Spinal cord (tissue), 10 donors: Measurements from ENCODE around the gene MYO1B. TPM values are rescaled to one million over a fixed set of nuclear protein-coding genes. Genes with fewer than 3 reads are reported as not detected.

ENCODE experiments used
- DNase-seq, 6 donors: peaks; one replicate each; pipeline versions ENCODE4 v3.0.0 to v3.0.0-alpha.2; 2013 to 2015; ENCODE audit warnings: low spot score in 6 of 6, low read depth in 4 of 6
- H3K27ac ChIP-seq: one replicate; pipeline ENCODE4 v1.5.1; 2013; ENCODE audit warnings: low read depth, low read length, control low read depth
- H3K27me3 ChIP-seq: one replicate; pipeline ENCODE4 v1.6.1; 2013; ENCODE audit warnings: low read length; ENCODE audit not compliant: control insufficient read depth, insufficient read depth
- H3K36me3 ChIP-seq: one replicate; pipeline ENCODE4 v1.6.1; 2013; ENCODE audit warnings: low read length; ENCODE audit not compliant: control insufficient read depth, insufficient read depth
- H3K4me1 ChIP-seq: one replicate; pipeline ENCODE4 v1.6.1; 2013; ENCODE audit warnings: low read length; ENCODE audit not compliant: control insufficient read depth, insufficient read depth
- H3K4me3 ChIP-seq: one replicate; pipeline ENCODE4 v1.5.1; 2013; ENCODE audit warnings: low read depth, low read length, control low read depth
- H3K9me3 ChIP-seq: one replicate; pipeline ENCODE4 v1.6.1; 2013; ENCODE audit warnings: low read length; ENCODE audit not compliant: control insufficient read depth, insufficient read depth
- WGBS: methylation state at CpG from one replicate; pipeline ENCODE4 v1.1.5; 2013; ENCODE audit warnings: missing lambda C conversion rate; ENCODE audit not compliant: insufficient coverage; 5-methylcytosine and 5-hydroxymethylcytosine counted together
- polyA plus RNA-seq, 2 donors: library from polyadenylated mRNA; unstranded; fragments of 120-200 nt; gene quantifications; one replicate each; pipeline ENCODE4 v1.2.1, GENCODE V29; 2013; ENCODE audit not compliant: insufficient read length in 2 of 2
- small RNA-seq: library from RNA; depleted of rRNA; stranded (forward); fragments of <200 nt; gene quantifications from one replicate; pipeline ENCODE3, GENCODE V24; 2014; ENCODE audit warnings: low replicate concordance
- total RNA-seq, 2 donors: library from RNA; depleted of rRNA in 1 of 2; stranded (reverse); fragments of 120-200 nt in 1 of 2; fragments of >200 nt in 1 of 2; gene quantifications; one replicate each; pipeline versions ENCODE4 v1.2.3 to v1.2.4, GENCODE V29; 2013 to 2014
- donor health status: healthy.

The MYO1B gene
- total and polyA plus RNA-seq, 4 donors: 33.5 to 67.6 (median 54.5) TPM

GRCh38 chr2:191462370-191462769, 217.2 kb downstream of the MYO1B start:
- Histone ChIP-seq H3K4me3 (no peak overlapping the region), H3K27me3 (no peaks in the 10 kb centered on the region), H3K9me3 (no peaks in the 10 kb centered on the region), H3K27ac (no peak overlapping the region), H3K4me1 (no peaks in the 10 kb centered on the region), H3K36me3 (no peaks in the 10 kb centered on the region)
- 57% methylated on average over 1 of the region's 3 CpGs for WGBS
- DNase-seq: no peak

DNA sequence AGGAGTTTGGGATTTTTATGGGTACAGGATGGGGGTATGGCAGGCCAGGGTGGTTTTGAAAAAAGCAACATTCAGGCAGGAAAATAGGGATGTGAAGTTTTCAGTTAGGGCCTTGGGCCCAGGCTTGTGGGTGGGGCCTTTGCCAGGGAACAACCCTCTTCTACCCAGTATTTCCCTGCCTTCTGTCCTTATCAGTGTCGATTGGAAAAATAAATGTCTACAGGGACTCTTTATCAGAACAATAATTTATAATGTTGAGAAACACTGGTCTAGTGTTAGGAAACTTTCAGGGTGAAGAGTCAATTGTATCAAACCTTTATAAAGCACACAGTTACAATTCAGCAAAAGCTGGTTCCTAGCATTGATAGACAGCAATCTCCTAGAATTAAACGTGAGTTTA, 218.6 kb downstream of the MYO1B start:
- Histone ChIP-seq H3K4me3 (no peak overlapping the region), H3K27me3 (no peaks in the 10 kb centered on the region), H3K9me3 (no peaks in the 10 kb centered on the region), H3K36me3 (no peaks in the 10 kb centered on the region), H3K4me1 (no peaks in the 10 kb centered on the region), H3K27ac (no peak overlapping the region)
- no peak for DNase-seq
- no CpG with 5 or more reads among the region's 2 CpGs for WGBS

GRCh38 chr2:191465766-191466420, 220.7 kb downstream of the MYO1B start:
- no peaks in the 10 kb centered on the region for H3K4me1 ChIP-seq

GRCh38 chr2:191467113-191467512, 221.9 kb downstream of the MYO1B start:
- DNase-seq: no peak
- WGBS: 81% methylated on average over 5 of the region's 5 CpGs
- Histone ChIP-seq H3K9me3 (no peaks in the 10 kb centered on the region), H3K36me3 (no peaks in the 10 kb centered on the region), H3K4me3 (no peak overlapping the region), H3K4me1 (no peaks in the 10 kb centered on the region), H3K27ac (no peak overlapping the region), H3K27me3 (no peaks in the 10 kb centered on the region)

More at GRCh38 chr2:191465766-191466420, 220.7 kb downstream of the MYO1B start:
- Histone ChIP-seq H3K27me3 (no peaks in the 10 kb centered on the region), H3K4me3 (no peak overlapping the region), H3K36me3 (no peaks in the 10 kb centered on the region), H3K9me3 (no peaks in the 10 kb centered on the region), H3K27ac (no peak overlapping the region)
- no peak for DNase-seq
- WGBS: 83% methylated on average over 1 of the region's 3 CpGs

- no peak overlapping the region for H3K27ac ChIP-seq
- no peak overlapping the region for H3K4me3 ChIP-seq
- DNase-seq: no peak
These were observed 225.1 kb downstream of the MYO1B start for GRCh38 chr2:191470306-191470705.

GRCh38 chr2:191474464-191474863, 229.3 kb downstream of the MYO1B start:
- Histone ChIP-seq H3K36me3 (no peaks in the 10 kb centered on the region), H3K4me3 (no peak overlapping the region), H3K4me1 (peaks cover 3% of the 10 kb centered on the region), H3K27me3 (no peaks in the 10 kb centered on the region), H3K9me3 (no peaks in the 10 kb centered on the region), H3K27ac (no peak overlapping the region)
- WGBS: 29% methylated on average over 1 of the region's 1 CpG
- DNase-seq: no peak

More at GRCh38 chr2:191470306-191470705, 225.1 kb downstream of the MYO1B start:
- Histone ChIP-seq H3K4me1 (no peaks in the 10 kb centered on the region), H3K9me3 (no peaks in the 10 kb centered on the region), H3K27me3 (no peaks in the 10 kb centered on the region), H3K36me3 (no peaks in the 10 kb centered on the region)

Small RNA genes within 50 kb of the gene (small RNA-seq; reads per million reads assigned to genes)
- not detected for gene RNU6-1045P

Other genes starting within 250 kb of the MYO1B start
- 10 to 100 TPM; 44.1 to 67.5 TPM for gene STAT1, start 231.2 kb upstream of the MYO1B start, total RNA-seq
- 10 to 100 TPM; 43.4 to 54.5 TPM for gene STAT1, start 231.2 kb upstream of the MYO1B start, polyA plus RNA-seq
- gene STAT4, start 94.4 kb upstream of the MYO1B start, total RNA-seq: 1 to 10 TPM; 2.5 to 8.9 TPM
- 1 to 10 TPM; 7.4 to 7.5 TPM for gene STAT4, start 94.4 kb upstream of the MYO1B start, polyA plus RNA-seq